Measurements from ENCODE around the gene CELA3A. TPM values are rescaled to one million over a fixed set of nuclear protein-coding genes. Genes with fewer than 3 reads are reported as not detected.

CELA3A gene
- total and polyA plus RNA-seq, 2 of the 13 experiments (the other 11 are each of a cell fraction or from before 2014, with no cell fraction given), result 0.09 TPM; not detected in 1

DNA sequence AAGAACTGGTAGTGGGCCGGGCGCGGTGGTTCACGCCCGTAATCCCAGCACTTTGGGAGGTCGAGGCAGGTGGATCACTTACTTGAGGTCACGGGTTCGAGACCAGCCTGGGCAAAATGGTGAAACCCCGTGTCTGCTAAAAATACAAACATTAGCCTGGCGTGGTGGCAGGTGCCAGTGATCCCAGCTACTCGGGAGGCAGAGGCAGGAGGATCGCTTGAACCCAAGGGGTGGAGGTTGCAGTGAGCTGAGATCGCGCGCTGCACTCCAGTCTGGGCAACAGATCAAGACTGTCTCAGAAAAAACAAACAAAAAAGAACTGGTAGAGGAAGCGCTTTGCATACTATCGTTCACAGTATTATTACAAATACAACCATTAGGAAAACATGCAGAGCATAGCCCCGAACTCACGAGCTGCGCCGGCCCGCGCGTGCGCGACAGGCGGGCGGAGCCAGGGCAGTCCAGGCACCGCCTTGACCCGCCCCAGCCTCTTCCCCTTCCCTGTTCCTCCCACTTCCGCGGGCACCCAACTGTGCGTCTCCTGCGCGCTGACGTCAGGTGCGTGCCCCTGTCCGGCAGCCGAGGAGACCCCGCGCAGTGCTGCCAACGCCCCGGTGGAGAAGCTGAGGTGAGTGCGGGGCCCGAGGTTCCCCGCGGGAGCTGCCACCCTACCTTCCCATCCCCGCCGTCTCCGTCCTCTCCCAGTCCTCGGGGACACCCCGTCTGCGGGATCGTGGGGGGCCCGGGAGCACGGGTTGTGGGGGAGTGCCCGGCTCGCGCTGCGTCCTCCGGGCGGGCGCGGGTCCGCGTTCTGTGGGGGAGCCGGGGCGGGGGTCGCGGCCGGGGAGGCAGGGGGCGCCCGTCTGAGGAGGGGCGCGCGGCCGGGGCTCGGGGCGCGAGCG is 50.9 kb downstream of the CELA3A start, which contains the start of gene CDC42 (continued):
- TF ChIP-seq, protein P1, sequence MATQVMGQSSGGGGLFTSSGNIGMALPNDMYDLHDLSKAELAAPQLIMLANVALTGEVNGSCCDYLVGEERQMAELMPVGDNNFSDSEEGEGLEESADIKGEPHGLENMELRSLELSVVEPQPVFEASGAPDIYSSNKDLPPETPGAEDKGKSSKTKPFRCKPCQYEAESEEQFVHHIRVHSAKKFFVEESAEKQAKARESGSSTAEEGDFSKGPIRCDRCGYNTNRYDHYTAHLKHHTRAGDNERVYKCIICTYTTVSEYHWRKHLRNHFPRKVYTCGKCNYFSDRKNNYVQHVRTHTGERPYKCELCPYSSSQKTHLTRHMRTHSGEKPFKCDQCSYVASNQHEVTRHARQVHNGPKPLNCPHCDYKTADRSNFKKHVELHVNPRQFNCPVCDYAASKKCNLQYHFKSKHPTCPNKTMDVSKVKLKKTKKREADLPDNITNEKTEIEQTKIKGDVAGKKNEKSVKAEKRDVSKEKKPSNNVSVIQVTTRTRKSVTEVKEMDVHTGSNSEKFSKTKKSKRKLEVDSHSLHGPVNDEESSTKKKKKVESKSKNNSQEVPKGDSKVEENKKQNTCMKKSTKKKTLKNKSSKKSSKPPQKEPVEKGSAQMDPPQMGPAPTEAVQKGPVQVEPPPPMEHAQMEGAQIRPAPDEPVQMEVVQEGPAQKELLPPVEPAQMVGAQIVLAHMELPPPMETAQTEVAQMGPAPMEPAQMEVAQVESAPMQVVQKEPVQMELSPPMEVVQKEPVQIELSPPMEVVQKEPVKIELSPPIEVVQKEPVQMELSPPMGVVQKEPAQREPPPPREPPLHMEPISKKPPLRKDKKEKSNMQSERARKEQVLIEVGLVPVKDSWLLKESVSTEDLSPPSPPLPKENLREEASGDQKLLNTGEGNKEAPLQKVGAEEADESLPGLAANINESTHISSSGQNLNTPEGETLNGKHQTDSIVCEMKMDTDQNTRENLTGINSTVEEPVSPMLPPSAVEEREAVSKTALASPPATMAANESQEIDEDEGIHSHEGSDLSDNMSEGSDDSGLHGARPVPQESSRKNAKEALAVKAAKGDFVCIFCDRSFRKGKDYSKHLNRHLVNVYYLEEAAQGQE (IDR thresholded peaks at IDR 0.05; ENCODE audit: borderline replicate concordance in 1 of 2, low read depth in 1 of 2, low read length in 2 of 2), result no peak; a peak in 1 of 4 replicates
- TF ChIP-seq ZNF430 (CRISPR knock-in tag; IDR thresholded peaks at IDR 0.05) (0 out of 2 replicates have a peak, but pooled peaks have one; percentile 55), ZSCAN12 (CRISPR knock-in tag; IDR thresholded peaks at IDR 0.05) (no peak), KLF6 (CRISPR knock-in tag; IDR thresholded peaks at IDR 0.05) (peak; percentile 71; the same call in 1 of the 2 replicates), LCORL (IDR thresholded peaks at IDR 0.05) (no peak), LCORL (CRISPR knock-in tag; IDR thresholded peaks at IDR 0.05) (peak; percentile 18; the same call in 1 of the 2 replicates), NFE2L1 (CRISPR knock-in tag; IDR thresholded peaks at IDR 0.05; ENCODE audit: borderline replicate concordance) (no peak), ZFP82 (CRISPR knock-in tag; IDR thresholded peaks at IDR 0.05; ENCODE audit: borderline replicate concordance) (peak; percentile 87; the same call in 1 of the 2 replicates), FOXO1 (CRISPR knock-in tag; IDR thresholded peaks at IDR 0.05) (no peak), SP4 (CRISPR knock-in tag; IDR thresholded peaks at IDR 0.05) (peak; percentile 91), ESRRA (CRISPR knock-in tag; IDR thresholded peaks at IDR 0.05; ENCODE audit: low read depth) (peak; percentile 27; the same call in 1 of the 2 replicates), ZNF34 (CRISPR knock-in tag; IDR thresholded peaks at IDR 0.05; ENCODE audit: borderline replicate concordance) (no peak), MAFK (conservative IDR thresholded peaks at IDR 0.05 in 1 of 2, IDR thresholded peaks at IDR 0.05 in 1 of 2; ENCODE audit: low read length in 2 of 2) (no peak)
- TF ChIP-seq, protein P2, sequence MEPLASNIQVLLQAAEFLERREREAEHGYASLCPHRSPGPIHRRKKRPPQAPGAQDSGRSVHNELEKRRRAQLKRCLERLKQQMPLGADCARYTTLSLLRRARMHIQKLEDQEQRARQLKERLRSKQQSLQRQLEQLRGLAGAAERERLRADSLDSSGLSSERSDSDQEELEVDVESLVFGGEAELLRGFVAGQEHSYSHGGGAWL (CRISPR knock-in tag; IDR thresholded peaks at IDR 0.05), result peak; percentile 67
- TF ChIP-seq, protein P3, sequence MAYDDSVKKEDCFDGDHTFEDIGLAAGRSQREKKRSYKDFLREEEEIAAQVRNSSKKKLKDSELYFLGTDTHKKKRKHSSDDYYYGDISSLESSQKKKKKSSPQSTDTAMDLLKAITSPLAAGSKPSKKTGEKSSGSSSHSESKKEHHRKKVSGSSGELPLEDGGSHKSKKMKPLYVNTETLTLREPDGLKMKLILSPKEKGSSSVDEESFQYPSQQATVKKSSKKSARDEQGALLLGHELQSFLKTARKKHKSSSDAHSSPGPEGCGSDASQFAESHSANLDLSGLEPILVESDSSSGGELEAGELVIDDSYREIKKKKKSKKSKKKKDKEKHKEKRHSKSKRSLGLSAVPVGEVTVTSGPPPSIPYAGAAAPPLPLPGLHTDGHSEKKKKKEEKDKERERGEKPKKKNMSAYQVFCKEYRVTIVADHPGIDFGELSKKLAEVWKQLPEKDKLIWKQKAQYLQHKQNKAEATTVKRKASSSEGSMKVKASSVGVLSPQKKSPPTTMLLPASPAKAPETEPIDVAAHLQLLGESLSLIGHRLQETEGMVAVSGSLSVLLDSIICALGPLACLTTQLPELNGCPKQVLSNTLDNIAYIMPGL (CRISPR knock-in tag; IDR thresholded peaks at IDR 0.05; ENCODE audit: borderline replicate concordance in 1 of 2, low read depth in 1 of 2), result peak; percentile 82 to 87
- TF ChIP-seq, protein P4, sequence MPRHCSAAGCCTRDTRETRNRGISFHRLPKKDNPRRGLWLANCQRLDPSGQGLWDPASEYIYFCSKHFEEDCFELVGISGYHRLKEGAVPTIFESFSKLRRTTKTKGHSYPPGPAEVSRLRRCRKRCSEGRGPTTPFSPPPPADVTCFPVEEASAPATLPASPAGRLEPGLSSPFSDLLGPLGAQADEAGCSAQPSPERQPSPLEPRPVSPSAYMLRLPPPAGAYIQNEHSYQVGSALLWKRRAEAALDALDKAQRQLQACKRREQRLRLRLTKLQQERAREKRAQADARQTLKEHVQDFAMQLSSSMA (CRISPR knock-in tag; IDR thresholded peaks at IDR 0.05), result no peak
- TF ChIP-seq, protein P5, sequence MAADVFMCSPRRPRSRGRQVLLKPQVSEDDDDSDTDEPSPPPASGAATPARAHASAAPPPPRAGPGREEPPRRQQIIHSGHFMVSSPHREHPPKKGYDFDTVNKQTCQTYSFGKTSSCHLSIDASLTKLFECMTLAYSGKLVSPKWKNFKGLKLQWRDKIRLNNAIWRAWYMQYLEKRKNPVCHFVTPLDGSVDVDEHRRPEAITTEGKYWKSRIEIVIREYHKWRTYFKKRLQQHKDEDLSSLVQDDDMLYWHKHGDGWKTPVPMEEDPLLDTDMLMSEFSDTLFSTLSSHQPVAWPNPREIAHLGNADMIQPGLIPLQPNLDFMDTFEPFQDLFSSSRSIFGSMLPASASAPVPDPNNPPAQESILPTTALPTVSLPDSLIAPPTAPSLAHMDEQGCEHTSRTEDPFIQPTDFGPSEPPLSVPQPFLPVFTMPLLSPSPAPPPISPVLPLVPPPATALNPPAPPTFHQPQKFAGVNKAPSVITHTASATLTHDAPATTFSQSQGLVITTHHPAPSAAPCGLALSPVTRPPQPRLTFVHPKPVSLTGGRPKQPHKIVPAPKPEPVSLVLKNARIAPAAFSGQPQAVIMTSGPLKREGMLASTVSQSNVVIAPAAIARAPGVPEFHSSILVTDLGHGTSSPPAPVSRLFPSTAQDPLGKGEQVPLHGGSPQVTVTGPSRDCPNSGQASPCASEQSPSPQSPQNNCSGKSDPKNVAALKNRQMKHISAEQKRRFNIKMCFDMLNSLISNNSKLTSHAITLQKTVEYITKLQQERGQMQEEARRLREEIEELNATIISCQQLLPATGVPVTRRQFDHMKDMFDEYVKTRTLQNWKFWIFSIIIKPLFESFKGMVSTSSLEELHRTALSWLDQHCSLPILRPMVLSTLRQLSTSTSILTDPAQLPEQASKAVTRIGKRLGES (CRISPR knock-in tag; IDR thresholded peaks at IDR 0.05; ENCODE audit: borderline replicate concordance), result no peak
